Adrenal gland (tissue), 5 donors: ENCODE data around the gene CAMK1D.
A peak's percentile ranks its signal among the peaks of the same experiment; 100 is the strongest.

Source experiments
- POLR2A ChIP-seq, 2 donors: fragments of 450-650 bp; IDR thresholded peaks; one replicate each; pipeline ENCODE4 v1.6.1; 2017; ENCODE audit warnings: antibody characterized with exemption in 2 of 2, mild to moderate bottlenecking in 2 of 2, moderate library complexity in 1 of 2
- TF ChIP-seq, protein P1 (sequence below), 6 experiments: fragments of 450-650 bp in 4 of 6; fragments of 200-600 bp in 2 of 6; sonication (generic) in 1 of 6; IDR thresholded peaks; 1 replicate in 5 of 6; 2 replicates in 1 of 6; pipeline versions ENCODE4 v1.5.1 to v1.8.0; 2016 to 2021; ENCODE audit warnings: antibody characterized with exemption in 6 of 6, mild to moderate bottlenecking in 2 of 6, moderate library complexity in 1 of 6
- donor health status: DM: no; HTN: no; CAD: no.

- TF ChIP-seq, protein P1, sequence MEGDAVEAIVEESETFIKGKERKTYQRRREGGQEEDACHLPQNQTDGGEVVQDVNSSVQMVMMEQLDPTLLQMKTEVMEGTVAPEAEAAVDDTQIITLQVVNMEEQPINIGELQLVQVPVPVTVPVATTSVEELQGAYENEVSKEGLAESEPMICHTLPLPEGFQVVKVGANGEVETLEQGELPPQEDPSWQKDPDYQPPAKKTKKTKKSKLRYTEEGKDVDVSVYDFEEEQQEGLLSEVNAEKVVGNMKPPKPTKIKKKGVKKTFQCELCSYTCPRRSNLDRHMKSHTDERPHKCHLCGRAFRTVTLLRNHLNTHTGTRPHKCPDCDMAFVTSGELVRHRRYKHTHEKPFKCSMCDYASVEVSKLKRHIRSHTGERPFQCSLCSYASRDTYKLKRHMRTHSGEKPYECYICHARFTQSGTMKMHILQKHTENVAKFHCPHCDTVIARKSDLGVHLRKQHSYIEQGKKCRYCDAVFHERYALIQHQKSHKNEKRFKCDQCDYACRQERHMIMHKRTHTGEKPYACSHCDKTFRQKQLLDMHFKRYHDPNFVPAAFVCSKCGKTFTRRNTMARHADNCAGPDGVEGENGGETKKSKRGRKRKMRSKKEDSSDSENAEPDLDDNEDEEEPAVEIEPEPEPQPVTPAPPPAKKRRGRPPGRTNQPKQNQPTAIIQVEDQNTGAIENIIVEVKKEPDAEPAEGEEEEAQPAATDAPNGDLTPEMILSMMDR (IDR thresholded peaks at IDR 0.05), result peak; percentile 86 to 91 (median 90)
- no peak for TF ChIP-seq POLR2A (IDR thresholded peaks at IDR 0.05)
These were observed 361.4 kb downstream of the CAMK1D start for GRCh38 chr10:12710594-12711349.
